IPS-18c (cell line): Measurements from ENCODE around the gene PRKN.

Experiments used
- H3K4me3 ChIP-seq: 2 replicates; pipeline ENCODE4 v1.7.0; 2013; ENCODE audit warnings: low read depth, mild to moderate bottlenecking, low read length, moderate library complexity; ENCODE audit not compliant: insufficient read depth
- H3K9me3 ChIP-seq: one replicate; pipeline ENCODE4 v1.6.1; 2013; ENCODE audit warnings: mild to moderate bottlenecking, low read length, moderate library complexity; ENCODE audit not compliant: control insufficient read depth, insufficient read depth

PRKN gene

DNA sequence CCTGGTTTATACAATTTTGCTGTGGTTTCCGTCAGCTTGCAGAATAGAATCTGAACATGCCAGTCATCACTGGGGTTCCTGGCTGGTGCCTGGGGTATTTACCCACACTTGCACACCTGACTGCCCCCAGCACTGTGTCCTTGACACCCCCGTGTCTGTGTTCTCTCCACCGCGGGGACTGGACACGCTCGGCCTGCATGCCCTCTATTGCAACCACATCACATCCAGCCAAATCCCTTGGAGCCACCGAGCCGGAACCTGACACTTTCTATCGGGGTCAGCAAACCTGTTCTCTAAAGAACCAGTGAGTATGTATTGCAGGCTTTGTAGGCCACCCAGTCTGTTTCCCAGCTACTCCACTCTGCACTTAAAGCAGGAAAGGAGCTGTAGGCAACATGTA lies 527.5 kb downstream of the PRKN start:
- Histone ChIP-seq H3K4me3 (no peak overlapping the region), H3K9me3 (no peaks in the 10 kb centered on the region)

DNA sequence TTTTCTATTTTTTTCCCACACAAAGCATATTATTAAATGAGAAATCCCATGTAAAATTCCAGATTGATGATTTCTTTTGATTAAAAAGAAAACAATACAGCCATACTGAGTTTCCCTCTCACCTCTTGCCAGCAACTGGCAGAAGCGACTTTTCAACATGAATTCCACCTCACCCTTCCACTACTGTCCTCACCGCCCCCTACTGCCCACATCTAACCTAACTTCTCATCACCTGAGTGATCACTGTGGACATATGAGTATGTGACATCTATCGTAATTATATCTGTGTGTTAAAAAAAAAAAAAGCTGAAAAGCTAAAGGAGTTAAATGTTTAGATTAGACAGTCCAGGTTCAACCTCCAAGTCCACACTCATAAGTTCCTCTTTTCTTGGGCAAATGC lies 528.6 kb downstream of the PRKN start:
- Histone ChIP-seq H3K9me3 (no peaks in the 10 kb centered on the region), H3K4me3 (no peak overlapping the region)

DNA sequence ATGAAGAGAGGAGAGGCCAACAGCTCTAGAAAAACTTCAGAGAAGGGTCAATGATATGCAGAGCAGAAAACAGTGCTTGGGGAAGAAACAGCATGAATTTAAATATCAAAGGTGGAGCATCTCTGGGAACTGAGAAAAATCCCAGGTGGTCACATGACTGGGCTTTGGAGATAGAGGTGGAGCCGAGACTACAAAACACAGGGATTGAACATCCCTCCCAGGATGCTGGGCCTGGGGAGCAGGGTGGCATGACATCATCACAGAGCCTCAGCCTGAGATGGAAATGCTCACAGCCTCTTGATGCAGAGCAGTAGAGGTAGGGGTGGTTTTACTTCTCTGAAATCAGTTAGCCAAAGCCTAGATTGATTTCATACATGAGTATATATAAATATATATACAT lies 529.5 kb downstream of the PRKN start:
- H3K4me3 ChIP-seq, result no peak overlapping the region
- H3K9me3 ChIP-seq, result no peaks in the 10 kb centered on the region

DNA sequence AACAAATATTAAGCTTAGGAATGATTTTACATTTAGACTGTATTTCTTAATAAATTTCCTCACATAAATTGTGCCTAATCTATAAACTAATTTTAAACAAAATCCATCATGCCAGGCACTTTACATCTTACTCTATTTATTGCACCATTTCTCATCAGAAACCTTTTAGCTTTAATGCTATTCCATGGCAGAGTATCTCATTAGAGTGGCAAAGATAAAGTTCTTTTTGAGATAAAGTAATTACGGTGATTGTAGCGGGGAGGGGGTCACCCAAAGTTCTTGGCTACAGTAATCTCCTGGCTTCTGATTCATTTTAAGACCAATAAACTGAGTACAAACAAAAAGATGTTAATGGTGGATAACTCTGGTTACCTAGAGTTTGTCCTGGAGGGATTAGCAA lies 532.1 kb downstream of the PRKN start:
- Histone ChIP-seq H3K9me3 (no peaks in the 10 kb centered on the region), H3K4me3 (no peak overlapping the region)

DNA sequence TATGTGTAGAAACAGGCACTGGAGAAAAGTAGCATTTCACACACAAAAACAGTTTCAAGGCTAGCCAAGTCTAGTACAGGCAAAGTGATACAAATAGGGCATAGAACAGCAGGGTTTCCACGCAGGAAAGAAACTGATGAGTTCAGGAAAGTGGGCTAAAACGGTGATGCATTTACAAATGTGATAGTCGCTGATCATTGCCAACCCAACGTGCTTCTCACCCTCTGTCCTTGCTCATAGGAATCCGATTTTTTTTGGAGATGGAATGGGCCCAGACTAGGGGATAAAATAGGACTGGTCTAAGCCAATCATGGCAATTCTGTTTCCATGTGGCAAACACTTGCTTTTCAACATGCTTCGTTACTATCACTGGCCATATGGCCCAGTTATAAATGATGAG lies 536.6 kb downstream of the PRKN start:
- no peaks in the 10 kb centered on the region for H3K9me3 ChIP-seq
- no peak overlapping the region for H3K4me3 ChIP-seq

DNA sequence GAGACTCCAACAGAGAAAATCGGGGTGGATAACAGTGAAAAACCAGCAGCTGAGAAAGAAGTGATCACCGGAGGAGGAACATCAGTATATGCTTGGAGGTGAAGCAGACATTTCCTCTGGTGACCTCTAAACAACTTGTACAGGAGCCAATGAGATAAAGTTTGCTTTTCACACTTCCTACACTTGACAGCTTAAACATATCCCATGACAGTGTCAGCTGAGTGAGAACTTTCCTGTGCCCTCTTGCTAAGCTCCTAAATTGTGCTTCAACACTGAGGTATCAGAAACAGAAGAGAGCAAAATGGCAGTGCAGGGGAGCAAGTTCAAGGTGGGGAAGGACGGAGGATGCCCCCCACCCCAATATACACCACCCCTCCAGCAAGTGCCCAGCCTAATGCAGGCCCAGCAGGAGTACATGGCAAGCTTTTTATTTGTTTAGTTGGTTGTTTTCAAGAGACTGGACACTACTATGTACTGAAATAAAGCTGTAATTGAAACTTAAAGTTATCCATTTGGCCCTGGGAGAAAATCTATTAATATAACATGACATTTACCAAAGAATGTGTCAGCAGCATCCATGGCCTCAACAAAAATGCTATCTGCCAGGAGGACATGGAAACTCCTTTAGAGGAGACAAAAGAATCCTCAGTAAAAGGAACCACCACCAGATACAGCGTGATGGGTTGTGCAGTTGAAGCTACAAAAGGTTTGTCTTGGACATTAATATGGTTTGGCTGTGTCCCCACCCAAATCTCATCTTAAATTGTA lies 540.2 kb downstream of the PRKN start:
- Histone ChIP-seq H3K4me3 (no peak overlapping the region), H3K9me3 (no peaks in the 10 kb centered on the region)

DNA sequence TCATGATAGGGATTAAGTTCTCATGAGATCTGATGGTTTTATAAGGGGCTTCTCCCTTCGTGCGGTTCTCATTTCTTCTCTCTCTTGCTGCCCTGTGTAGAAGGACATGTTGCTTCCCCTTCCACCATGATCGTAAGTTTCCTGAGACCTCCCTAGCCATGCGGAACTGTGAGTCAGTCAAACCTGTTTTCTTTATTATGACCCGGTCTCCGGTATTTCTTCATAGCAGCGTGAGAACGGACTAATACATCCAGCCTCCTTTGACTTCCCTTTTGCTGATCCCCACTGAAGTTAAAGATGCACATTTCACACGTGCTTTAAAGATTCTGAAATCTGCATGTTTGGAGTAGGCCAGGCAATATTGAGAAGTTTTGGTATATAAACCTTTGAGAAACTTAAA lies 543.1 kb downstream of the PRKN start:
- no peak overlapping the region for H3K4me3 ChIP-seq
- H3K9me3 ChIP-seq, result no peaks in the 10 kb centered on the region

DNA sequence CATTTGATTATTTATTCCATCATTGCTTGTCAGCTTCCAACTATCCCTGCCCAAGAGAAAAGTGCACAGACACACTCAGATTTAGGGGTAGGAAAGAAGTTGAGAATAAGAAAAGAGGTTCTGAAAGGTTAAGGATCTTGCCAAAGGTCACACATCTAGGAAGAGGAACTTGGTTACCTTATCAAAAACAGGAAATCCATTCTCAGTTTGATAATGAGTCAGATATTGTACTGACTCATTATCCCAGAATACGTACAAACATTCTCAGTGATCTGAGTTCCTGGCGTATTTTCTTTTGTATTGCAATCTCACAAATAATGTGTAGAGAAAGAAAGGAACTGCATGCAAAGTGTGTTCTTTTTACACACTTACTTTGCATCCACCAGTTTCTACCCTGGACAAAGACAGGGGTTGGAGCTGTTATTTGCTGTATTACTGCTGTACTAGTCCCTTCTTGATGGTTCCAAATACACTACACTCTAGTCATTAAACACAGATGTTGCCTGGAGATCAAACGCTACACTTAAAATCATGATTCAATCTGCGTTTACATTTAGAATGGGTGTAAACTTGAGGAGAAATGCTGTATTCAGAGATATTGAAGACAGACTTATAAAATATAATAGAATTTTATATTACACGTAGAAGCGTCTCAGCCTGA lies 545.7 kb downstream of the PRKN start:
- Histone ChIP-seq H3K9me3 (no peaks in the 10 kb centered on the region), H3K4me3 (no peak overlapping the region)

DNA sequence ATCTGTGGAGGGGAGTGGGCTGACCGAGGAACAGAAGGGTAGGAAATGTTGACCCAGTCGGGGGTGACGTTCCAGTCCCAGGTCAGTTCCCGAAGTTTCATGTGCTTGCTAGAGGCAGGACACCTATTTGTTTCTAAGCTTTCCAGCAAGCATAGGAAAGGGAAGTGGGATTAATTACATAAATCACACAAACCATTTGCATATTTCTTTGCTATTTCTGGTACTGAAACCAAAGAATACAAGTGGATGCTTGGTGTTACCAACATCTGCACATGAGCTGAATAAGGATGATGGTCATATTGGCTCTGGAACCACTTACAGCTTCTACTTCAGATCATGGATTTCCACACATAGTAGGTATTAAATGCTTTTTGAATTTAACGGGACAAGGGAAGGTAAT lies 546.5 kb downstream of the PRKN start:
- Histone ChIP-seq H3K4me3 (no peak overlapping the region), H3K9me3 (no peaks in the 10 kb centered on the region)

DNA sequence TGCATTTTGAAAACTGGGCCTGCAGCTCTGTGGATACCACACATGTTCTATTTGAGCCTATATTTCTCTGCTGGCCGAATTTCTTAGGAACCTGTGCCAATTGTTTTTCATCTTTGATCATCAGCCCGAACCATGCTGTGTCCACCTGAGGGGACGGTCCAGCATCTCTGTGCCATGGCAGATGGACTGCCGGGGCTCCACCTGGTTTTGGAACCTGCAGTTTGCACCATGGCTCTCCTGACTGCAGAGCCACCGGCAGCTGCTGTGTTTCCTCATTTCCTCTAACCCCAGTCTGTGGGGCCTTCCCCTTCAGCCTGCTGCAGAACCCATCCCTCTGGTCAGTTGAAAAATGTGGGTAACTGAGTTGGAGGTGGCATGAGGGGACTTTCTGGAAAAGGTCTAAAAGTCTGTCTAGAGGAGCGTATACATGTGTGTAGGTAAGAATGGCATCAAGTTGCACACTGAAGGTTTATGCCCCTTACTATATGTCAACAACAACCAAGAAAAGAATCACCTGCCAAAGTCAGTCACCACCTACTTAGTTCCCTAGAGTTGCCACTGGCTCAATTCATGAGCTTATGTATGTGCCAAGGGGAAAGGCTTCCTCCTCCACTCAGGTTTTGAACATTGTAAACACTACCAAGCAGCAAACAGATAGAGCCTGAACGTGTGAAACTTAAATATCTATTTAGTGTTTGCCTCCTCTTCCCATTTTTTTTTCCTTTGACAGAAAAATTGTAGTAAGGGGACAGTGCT lies 548.2 kb downstream of the PRKN start:
- Histone ChIP-seq H3K9me3 (no peaks in the 10 kb centered on the region), H3K4me3 (no peak overlapping the region)

DNA sequence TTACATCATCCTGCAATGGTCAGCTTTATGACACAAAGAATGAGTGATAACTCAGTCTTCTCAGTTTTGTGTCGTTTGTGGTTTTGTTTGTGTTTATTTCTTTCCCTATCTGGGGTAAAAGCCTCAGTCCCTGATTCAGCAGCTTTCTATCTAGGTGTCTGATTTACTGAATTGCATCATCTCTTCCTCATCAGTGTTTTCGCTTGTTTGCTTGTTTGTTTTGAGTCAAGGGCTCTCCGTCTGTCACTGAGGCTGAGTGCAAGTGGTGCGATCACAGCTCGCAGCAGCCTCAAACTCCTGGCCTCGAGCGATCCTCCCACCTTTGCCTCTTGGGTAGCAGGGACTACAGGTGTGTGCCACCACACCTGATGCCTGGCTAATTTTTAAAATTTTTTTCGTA lies 548.9 kb downstream of the PRKN start:
- H3K4me3 ChIP-seq, result no peak overlapping the region
- H3K9me3 ChIP-seq, result no peaks in the 10 kb centered on the region

DNA sequence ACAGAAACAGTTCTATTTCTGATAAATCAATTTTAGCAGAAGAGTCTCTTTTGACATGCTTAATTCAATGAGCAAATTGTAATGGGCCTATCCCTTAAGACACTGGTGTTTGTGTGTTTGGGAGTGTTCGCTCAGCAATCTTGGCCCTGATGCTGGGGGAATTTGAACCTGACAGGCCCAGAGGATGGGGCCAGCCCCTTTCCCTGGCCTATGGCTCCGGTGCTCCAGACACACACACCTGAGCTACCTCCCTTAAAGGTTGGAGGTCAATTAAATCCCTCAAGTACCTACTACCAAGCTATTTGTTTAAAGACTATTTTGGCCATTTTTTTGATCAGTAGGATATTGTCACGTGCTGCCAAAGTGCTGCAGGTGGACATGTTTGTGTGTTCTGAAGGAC lies 549.3 kb downstream of the PRKN start:
- no peak overlapping the region for H3K4me3 ChIP-seq
- H3K9me3 ChIP-seq, result no peaks in the 10 kb centered on the region

DNA sequence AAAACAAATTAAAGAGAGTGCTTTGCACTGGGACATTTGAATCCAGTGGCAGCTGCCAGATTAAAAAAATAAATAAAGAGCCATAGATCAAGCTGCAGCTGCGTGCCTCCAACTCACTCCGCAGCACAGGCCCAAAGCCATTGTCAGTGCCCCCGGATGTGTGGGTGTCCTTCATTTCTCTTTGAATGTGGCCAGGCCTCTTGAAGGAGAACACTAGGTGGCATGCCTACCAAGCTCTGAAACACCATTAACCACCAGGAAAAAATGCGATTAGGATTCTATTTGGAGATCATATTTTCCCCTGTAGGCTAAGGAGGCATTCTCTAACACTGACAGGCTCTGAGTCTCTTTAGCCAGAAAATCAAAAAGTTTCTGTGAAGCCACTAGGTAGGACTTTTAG lies 549.8 kb downstream of the PRKN start:
- Histone ChIP-seq H3K9me3 (no peaks in the 10 kb centered on the region), H3K4me3 (no peak overlapping the region)

DNA sequence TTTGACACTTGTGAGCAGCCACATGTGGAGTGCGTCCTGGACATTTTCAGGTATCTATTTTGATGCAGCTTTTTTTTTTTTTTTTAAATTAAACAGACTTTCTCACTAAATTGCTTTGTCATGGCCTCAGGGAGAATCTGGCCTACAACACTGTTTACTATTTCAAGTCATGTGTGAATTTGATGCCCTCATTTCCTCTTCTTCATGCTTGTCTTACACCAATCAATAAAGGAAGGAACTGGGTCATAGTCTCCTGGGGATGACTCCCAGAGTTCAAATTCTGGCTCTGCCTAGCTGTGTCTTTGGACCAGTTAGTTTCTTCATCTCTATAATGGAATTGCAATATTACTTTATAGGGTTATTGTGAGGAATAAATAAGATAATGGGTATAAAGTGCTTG lies 554.1 kb downstream of the PRKN start:
- no peaks in the 10 kb centered on the region for H3K9me3 ChIP-seq

DNA sequence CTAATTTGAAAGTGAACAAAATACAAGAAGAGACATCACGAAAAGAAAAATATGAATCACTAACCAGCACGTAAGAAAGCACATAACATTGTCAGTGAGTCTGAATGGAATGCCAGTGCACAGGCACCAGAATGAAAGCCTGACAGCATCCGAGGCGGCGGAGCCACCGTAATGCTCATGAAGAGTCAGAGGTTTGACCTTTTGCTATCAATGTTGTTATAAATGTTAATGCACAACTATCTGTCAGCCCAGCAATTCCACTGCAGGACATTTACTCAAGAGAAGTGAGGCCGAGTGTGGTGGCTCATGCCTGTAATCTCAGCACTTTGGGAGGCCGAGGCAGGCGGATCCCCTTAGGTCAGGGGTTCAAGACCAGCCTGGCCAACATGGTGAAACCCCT lies 562.1 kb downstream of the PRKN start:
- H3K9me3 ChIP-seq, result no peaks in the 10 kb centered on the region
- H3K4me3 ChIP-seq, result no peak overlapping the region

More for the DNA sequence above, 554.1 kb downstream of the PRKN start:
- no peak overlapping the region for H3K4me3 ChIP-seq

DNA sequence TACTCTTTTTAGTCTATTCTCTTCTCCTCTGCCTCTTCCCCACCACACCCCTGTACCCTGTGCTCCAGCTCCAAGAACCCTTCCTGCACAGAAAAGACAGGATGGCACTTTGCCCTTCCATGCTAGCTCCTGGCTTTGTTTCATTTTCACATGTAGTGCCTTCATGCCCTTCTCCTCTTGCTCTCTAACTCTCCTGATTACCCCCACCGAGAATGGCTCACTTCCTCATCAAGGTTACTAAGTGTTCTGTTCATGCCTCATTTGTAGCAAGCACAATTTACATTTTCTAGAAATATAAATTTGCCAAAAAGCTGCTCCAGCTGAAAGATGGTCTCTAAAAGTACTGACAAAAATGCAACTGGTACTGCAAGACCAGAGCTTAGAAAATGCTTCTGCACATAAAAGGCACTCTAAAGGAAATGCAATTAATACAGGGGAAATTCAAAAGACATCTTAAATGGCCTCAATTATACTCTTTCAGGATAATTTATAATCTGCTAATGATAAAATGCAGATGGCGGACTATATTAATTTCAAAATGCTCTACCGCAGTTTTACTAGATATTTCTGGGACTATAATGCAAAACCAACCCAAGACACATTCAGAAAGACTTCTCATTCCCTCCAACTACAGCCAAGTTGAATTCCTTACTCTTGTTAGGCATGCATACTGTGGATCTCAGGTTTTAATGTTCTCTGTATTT lies 570.2 kb downstream of the PRKN start:
- no peak overlapping the region for H3K4me3 ChIP-seq
- no peaks in the 10 kb centered on the region for H3K9me3 ChIP-seq

DNA sequence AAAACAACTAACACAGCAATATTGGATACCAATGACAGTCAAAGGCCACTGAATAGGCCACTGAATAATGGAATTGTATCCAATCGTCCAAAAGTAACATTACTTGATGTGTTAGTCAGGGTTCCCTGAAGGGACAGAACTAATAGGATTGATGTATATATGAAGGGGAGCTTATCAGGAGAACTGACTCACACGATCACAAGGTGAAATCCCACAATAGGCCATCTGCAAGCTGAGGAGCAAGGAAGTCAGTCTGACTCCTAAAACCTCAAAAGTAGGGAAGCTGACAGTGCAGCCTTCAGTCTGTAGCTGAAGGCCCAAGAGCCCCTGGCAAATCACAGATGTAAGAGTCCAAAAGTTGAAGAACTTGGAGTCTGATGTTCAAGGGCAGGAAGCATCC lies 571.4 kb downstream of the PRKN start:
- Histone ChIP-seq H3K4me3 (no peak overlapping the region), H3K9me3 (no peaks in the 10 kb centered on the region)

DNA sequence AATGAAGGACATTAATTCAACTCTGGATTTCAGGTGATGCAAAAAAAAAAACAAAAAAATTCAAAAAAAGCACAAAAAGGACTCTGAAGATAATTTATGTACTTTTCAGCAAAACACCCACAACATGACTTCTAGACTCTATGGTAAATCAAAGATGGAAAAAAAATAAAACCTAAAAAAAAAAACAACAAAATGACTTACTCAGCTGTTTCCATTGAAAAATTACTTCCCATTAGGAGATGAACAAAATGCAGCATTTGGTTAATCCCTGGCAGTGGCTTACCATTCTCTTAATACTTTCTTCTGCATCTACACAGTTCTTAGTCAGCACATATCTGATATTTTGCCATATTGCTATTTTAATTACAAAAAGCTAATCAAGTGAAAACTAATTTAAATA lies 572.6 kb downstream of the PRKN start:
- H3K9me3 ChIP-seq, result no peaks in the 10 kb centered on the region
- H3K4me3 ChIP-seq, result no peak overlapping the region
